ENCODE results near the gene AMBRA1. TPM values are rescaled to one million over a fixed set of nuclear protein-coding genes. Genes with fewer than 3 reads are reported as not detected.

The AMBRA1 gene
- total and polyA plus RNA-seq, 2 of the 8 experiments (the other 6 are each of a cell fraction or from before 2014, with no cell fraction given) = 14.2 to 37.4 TPM

GRCh38 chr11:46389450-46390330 lies 204.1 kb downstream of the AMBRA1 start:
- H4K20me1 ChIP-seq (replicated peaks in 1 of 2; ENCODE audit: control insufficient read depth in 1 of 2, insufficient read depth in 2 of 2, low read length in 2 of 2) = peaks cover 1 to 15% of the 10 kb centered on the region in 2 experiments
- POLR2A ChIA-PET (ENCODE audit: partially characterized antibody) = interaction anchor here (0.6 to 4.9 kb wide), 5 partner anchors 9 to 204 kb away, joined by 3 to 35 read pairs (median 5); partner anchors contain the start of genes AMBRA1 and MDK
- no peak overlapping the region for H3K27ac ChIP-seq (ENCODE audit: low read depth, low read length)
- H3K36me3 ChIP-seq (ENCODE audit: control insufficient read depth in 2 of 4, insufficient read depth in 4 of 4, low read length in 3 of 4) = no peaks in the 10 kb centered on the region
- H3K14ac ChIP-seq (ENCODE audit: insufficient read length) = no peak overlapping the region
- peak overlapping the region; percentile 89; the same call in 1 of the 2 replicates for H2BK12ac ChIP-seq (ENCODE audit: low read depth, low read length)
- no peak overlapping the region for H4K91ac ChIP-seq (replicated peaks; ENCODE audit: insufficient read length, low read length)
- H3K4ac ChIP-seq (replicated peaks; ENCODE audit: insufficient read length, low read depth, low read length) = no peak overlapping the region
- 6% methylated on average over 68 of the region's 80 CpGs; no CpG with 5 or more reads in 1 of the 2 experiments for WGBS, 2 experiments (ENCODE audit: extremely low coverage in 1 of 2, insufficient coverage in 1 of 2, insufficient read length in 1 of 2, insufficient replicate concordance in 2 of 2, low coverage in 1 of 2, low lambda C conversion rate in 2 of 2, missing lambda C conversion rate in 1 of 2)
- H2BK20ac ChIP-seq (ENCODE audit: low read length) = no peak overlapping the region
- no peak overlapping the region; the same call in 1 of the 2 replicates for H2AFZ ChIP-seq (ENCODE audit: low read length)
- no peaks in the 10 kb centered on the region; a peak in 1 of 4 replicates for H3K9me3 ChIP-seq (ENCODE audit: insufficient read depth in 2 of 2, low read depth in 1 of 2, low read length in 1 of 2)
- H3K56ac ChIP-seq (replicated peaks; ENCODE audit: insufficient read length, low read depth, low read length) = no peak overlapping the region
- no peak overlapping the region for H2AK5ac ChIP-seq (ENCODE audit: low read depth, low read length)
- no peak overlapping the region for H2BK120ac ChIP-seq (replicated peaks; ENCODE audit: low read depth, low read length)
- no peak overlapping the region for H3K23ac ChIP-seq (ENCODE audit: insufficient read length)
- H3K4me1 ChIP-seq (replicated peaks in 1 of 4; ENCODE audit: control insufficient read depth in 3 of 4, insufficient read depth in 4 of 4, low read length in 3 of 4) = peaks cover 3 to 18% (median 16%) of the 10 kb centered on the region in 4 experiments
- peak overlapping the region; percentile 57 for H4K8ac ChIP-seq (ENCODE audit: extremely low read depth, insufficient read depth, low read length)
- H3K79me1 ChIP-seq (ENCODE audit: low read depth, low read length) = no peaks in the 10 kb centered on the region
- CTCF ChIA-PET (ENCODE audit: partially characterized antibody) = interaction anchor here (0.6 to 7.7 kb wide), 43 partner anchors 9 to 1308 kb away, joined by 3 to 124 read pairs (median 4); partner anchors contain the start of gene MDK
- peak overlapping the region; percentile 69 to 95 for H3K4me2 ChIP-seq (ENCODE audit: insufficient read depth in 1 of 2, low read depth in 2 of 2, low read length in 2 of 2)
- no peaks in the 10 kb centered on the region for H3K79me2 ChIP-seq (ENCODE audit: control insufficient read depth in 1 of 2, insufficient read depth in 2 of 2, low read length in 2 of 2)
- 0 out of 2 replicates have a peak overlapping the region, but pooled peaks have one; percentile 48 for H2BK15ac ChIP-seq (ENCODE audit: low read length)
- no peak overlapping the region; the same call in 1 of the 2 replicates for H3K18ac ChIP-seq (ENCODE audit: extremely low read depth, low read length)
- DNase-seq (ENCODE audit: low read depth in 1 of 2, low spot score in 2 of 2) (peak in 1 of 2 experiments; percentile 95), FAIRE-seq (no peak)
- H3K9ac ChIP-seq (replicated peaks in 1 of 4; ENCODE audit: extremely low read depth in 1 of 4, low read depth in 3 of 4, low read length in 3 of 4) = no peak overlapping the region
- peaks cover 19 to 49% (median 40%) of the 10 kb centered on the region in 4 experiments for H3K27me3 ChIP-seq (replicated peaks in 1 of 4; ENCODE audit: control insufficient read depth in 3 of 4, extremely low read depth in 1 of 4, insufficient read depth in 3 of 4, low read length in 3 of 4)
- H2BK5ac ChIP-seq (ENCODE audit: low read depth, low read length) = peak overlapping the region; percentile 35; the same call in 1 of the 2 replicates
- no peak overlapping the region for H4K5ac ChIP-seq (ENCODE audit: insufficient read length, low read depth, low read length)
- H3K4me3 ChIP-seq (ENCODE audit: extremely low read depth in 1 of 4, insufficient read depth in 2 of 4, low read depth in 3 of 4, low read length in 4 of 4) = peak overlapping the region; percentile 17 to 62 (median 50); a peak in 7 of 8 replicates
- peaks cover 30% of the 10 kb centered on the region for H3K23me2 ChIP-seq (ENCODE audit: low read depth, low read length)
- TF ChIP-seq KDM5A (IDR thresholded peaks at IDR 0.05; ENCODE audit: low read length) (no peak), EGR1 (IDR thresholded peaks at IDR 0.05; ENCODE audit: borderline replicate concordance, low read depth, low read length) (no peak), YY1 (IDR thresholded peaks at IDR 0.05; ENCODE audit: low read depth, low read length) (peak; percentile 67; the same call in 1 of the 2 replicates), ATF3 (IDR thresholded peaks at IDR 0.05; ENCODE audit: insufficient read depth, low read depth, low read length) (no peak), EZH2 (IDR thresholded peaks at IDR 0.05; ENCODE audit: low read depth, low read length, severe bottlenecking) (no peak), BCL11A (IDR thresholded peaks at IDR 0.05; ENCODE audit: low read depth in 2 of 2, low read length in 2 of 2) (no peak), CEBPB (IDR thresholded peaks at IDR 0.05; ENCODE audit: low read depth, low read length) (no peak), TAF1 (IDR thresholded peaks at IDR 0.05; ENCODE audit: low read depth, low read length) (no peak), BRCA1 (IDR thresholded peaks at IDR 0.05; ENCODE audit: low read depth, low read length) (no peak), SAP30 (IDR thresholded peaks at IDR 0.05; ENCODE audit: insufficient read depth, insufficient replicate concordance, low read length) (no peak), JUN (IDR thresholded peaks at IDR 0.05; ENCODE audit: low read depth, low read length) (no peak)

Measured in H1 (cell line).